Measurements from ENCODE around the gene TMEM203. TPM values are rescaled to one million over a fixed set of nuclear protein-coding genes. Genes with fewer than 3 reads are reported as not detected.
A peak's percentile ranks its signal among the peaks of the same experiment; 100 is the strongest.

Gene TMEM203
- total RNA-seq, 4 donors from 2014 or later, result 19.4 to 29.6 (median 25.4) TPM

- Histone ChIP-seq H3K4me1 (peaks cover 20 to 44% (median 26%) of the 10 kb centered on the region in 3 donors), H3K36me3 (no peaks in the 10 kb centered on the region), H3K27me3 (peaks cover 21 to 100% (median 47%) of the 10 kb centered on the region in 4 donors), H3K27ac (no peak overlapping the region), H3K4me3 (no peak overlapping the region), H3K9me3 (no peaks in the 10 kb centered on the region)
- no peak for DNase-seq
- intact Hi-C loops (cut with DNase I), result no loop called here
- TF ChIP-seq CTCF (IDR thresholded peaks at IDR 0.05) (no peak), POLR2A (IDR thresholded peaks at IDR 0.05) (no peak)
- 31 to 32% methylated on average over 13 to 14 of the region's 14 CpGs for WGBS, 2 donors
Observed at GRCh38 chr9:137159105-137160053, 46.1 kb downstream of the TMEM203 start.

GRCh38 chr9:137158625-137159024, 46.8 kb downstream of the TMEM203 start:
- Histone ChIP-seq H3K9me3 (no peaks in the 10 kb centered on the region), H3K27ac (no peak overlapping the region), H3K36me3 (no peaks in the 10 kb centered on the region), H3K27me3 (peaks cover 18 to 92% (median 42%) of the 10 kb centered on the region in 4 donors), H3K4me3 (no peak overlapping the region), H3K4me1 (peaks cover 20 to 43% (median 26%) of the 10 kb centered on the region in 3 donors)
- WGBS, 2 donors, result 0 to 20% methylated on average over 1 of the region's 4 CpGs
- intact Hi-C loops (cut with DNase I), result no loop called here
- TF ChIP-seq CTCF (IDR thresholded peaks at IDR 0.05) (no peak), POLR2A (IDR thresholded peaks at IDR 0.05) (no peak)
- DNase-seq, result no peak

- Histone ChIP-seq H3K9me3 (no peaks in the 10 kb centered on the region), H3K27ac (no peak overlapping the region), H3K4me1 (peaks cover 18 to 35% (median 19%) of the 10 kb centered on the region in 3 donors), H3K36me3 (no peaks in the 10 kb centered on the region), H3K27me3 (peaks cover 14 to 84% (median 35%) of the 10 kb centered on the region in 4 donors), H3K4me3 (no peak overlapping the region)
- 51 to 59% methylated on average over 11 to 14 of the region's 19 CpGs for WGBS, 2 donors
- TF ChIP-seq CTCF (IDR thresholded peaks at IDR 0.05) (no peak), POLR2A (IDR thresholded peaks at IDR 0.05) (no peak)
- no peak for DNase-seq
- intact Hi-C loops (cut with DNase I), result no loop called here
Observed at GRCh38 chr9:137157618-137158415, 47.6 kb downstream of the TMEM203 start.

DNA sequence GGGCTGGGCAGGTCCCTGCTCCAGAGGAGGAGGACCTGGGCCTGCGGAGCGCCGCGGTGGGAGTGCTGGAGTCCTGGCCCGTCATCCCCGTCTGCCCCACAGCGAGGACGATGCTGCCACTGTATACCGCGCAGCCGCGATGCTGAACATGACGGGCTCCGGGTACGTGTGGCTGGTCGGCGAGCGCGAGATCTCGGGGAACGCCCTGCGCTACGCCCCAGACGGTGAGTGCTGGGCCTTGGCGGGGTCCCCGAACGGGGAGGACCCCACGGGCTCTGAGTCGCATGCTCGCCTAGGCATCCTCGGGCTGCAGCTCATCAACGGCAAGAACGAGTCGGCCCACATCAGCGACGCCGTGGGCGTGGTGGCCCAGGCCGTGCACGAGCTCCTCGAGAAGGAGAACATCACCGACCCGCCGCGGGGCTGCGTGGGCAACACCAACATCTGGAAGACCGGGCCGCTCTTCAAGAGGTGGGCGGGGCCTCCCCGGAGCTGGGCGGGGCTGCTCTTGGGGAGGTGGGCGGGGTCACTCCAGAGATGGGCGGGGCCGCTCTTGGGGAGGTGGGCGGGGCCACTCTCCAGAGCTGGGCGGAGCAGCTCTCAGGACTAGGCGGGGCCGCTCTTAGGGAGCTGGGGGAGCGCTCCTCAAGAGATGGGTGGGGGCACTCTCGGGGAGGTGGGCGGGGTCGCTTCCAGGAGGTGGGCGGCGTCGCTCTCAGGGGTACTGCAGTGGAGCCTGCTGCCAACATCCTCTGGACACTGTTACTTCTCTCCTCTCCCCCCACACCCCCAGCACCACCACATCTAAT, 48.7 kb downstream of the TMEM203 start:
- H3K9me3 ChIP-seq, result no peaks in the 10 kb centered on the region
- no peak for TF ChIP-seq POLR2A (IDR thresholded peaks at IDR 0.05)
- no peak for TF ChIP-seq CTCF (IDR thresholded peaks at IDR 0.05)
- no peak for DNase-seq
- peak overlapping the region in 1 of 4 donors; percentile 32 for H3K4me3 ChIP-seq
- H3K27me3 ChIP-seq, result peaks cover 5 to 73% (median 26%) of the 10 kb centered on the region in 4 donors
- H3K36me3 ChIP-seq, result no peaks in the 10 kb centered on the region
- intact Hi-C loops (cut with DNase I), result no loop called here
- 4% methylated on average over 14 of the region's 65 CpGs; no CpG with 5 or more reads in 1 of the 2 donors for WGBS, 2 donors
- peaks cover 8 to 24% (median 8%) of the 10 kb centered on the region in 3 donors for H3K4me1 ChIP-seq
- H3K27ac ChIP-seq, result no peak overlapping the region

Small RNAs within 50 kb of the gene (small RNA-seq; reads per million reads assigned to genes)
- gene MIR3621, result 0 reads per million in 4 donors

Other genes starting within 250 kb of the TMEM203 start
- 100 to 1,000 TPM in 1 of 4 donors, 1 to 10 TPM in 3; 1.7 to 208 (median 4.8) TPM for gene PTGDS, start 228.1 kb downstream of the TMEM203 start, total RNA-seq
- under 1 TPM in 1 of 4 donors, not detected in 3; 0.19 TPM for gene LCNL1, start 222.7 kb downstream of the TMEM203 start, total RNA-seq
- gene PAXX, start 213.2 kb downstream of the TMEM203 start, total RNA-seq, result 10 to 100 TPM; 18.3 to 56.3 (median 49.6) TPM
- 100 to 1,000 TPM in 3 of 4 donors, 10 to 100 TPM in 1; 94.8 to 442 (median 200) TPM for gene CLIC3, start 209.1 kb downstream of the TMEM203 start, total RNA-seq
- gene ABCA2, start 177.4 kb downstream of the TMEM203 start, total RNA-seq, result 10 to 100 TPM in 2 of 4 donors, 1 to 10 TPM in 2; 3.5 to 14.7 (median 7.6) TPM
- under 1 TPM in 3 of 4 donors, not detected in 1; 0.13 to 0.38 (median 0.21) TPM for gene FUT7, start 173.6 kb downstream of the TMEM203 start, total RNA-seq
- gene NPDC1, start 159.5 kb downstream of the TMEM203 start, total RNA-seq, result 10 to 100 TPM; 11.9 to 45.2 (median 20.3) TPM
- gene ENTPD2, start 151.6 kb downstream of the TMEM203 start, total RNA-seq, result 1 to 10 TPM in 2 of 4 donors, under 1 TPM in 2; 0.47 to 1.3 (median 0.86) TPM
- gene SAPCD2, start 135.1 kb downstream of the TMEM203 start, total RNA-seq, result 10 to 100 TPM in 3 of 4 donors, 1 to 10 TPM in 1; 8.2 to 21.2 (median 14.7) TPM
- 1 to 10 TPM; 2.2 to 4.7 (median 3.7) TPM for gene UAP1L1, start 128.1 kb downstream of the TMEM203 start, total RNA-seq
- gene MAN1B1, start 118.7 kb downstream of the TMEM203 start, total RNA-seq, result 10 to 100 TPM; 25.6 to 50.9 (median 39.4) TPM
- gene DPP7, start 90.9 kb downstream of the TMEM203 start, total RNA-seq, result 100 to 1,000 TPM in 1 of 4 donors, 10 to 100 TPM in 3; 41.1 to 109 (median 62.4) TPM
- gene GRIN1, start 66.5 kb downstream of the TMEM203 start, total RNA-seq, result under 1 TPM in 1 of 4 donors, not detected in 3; 0.38 TPM
- gene LRRC26, start 35.6 kb downstream of the TMEM203 start, total RNA-seq, result 1 to 10 TPM in 1 of 4 donors, under 1 TPM in 2, not detected in 1; 0.82 to 3.7 (median 0.95) TPM
- gene TMEM210, start 33.6 kb downstream of the TMEM203 start, total RNA-seq, result not detected
- 10 to 100 TPM; 14.0 to 34.1 (median 25.1) TPM for gene ANAPC2, start 17.1 kb downstream of the TMEM203 start, total RNA-seq
- 100 to 1,000 TPM in 2 of 4 donors, 10 to 100 TPM in 2; 67.1 to 124 (median 96.7) TPM for gene SSNA1, start 17.0 kb downstream of the TMEM203 start, total RNA-seq
- 10 to 100 TPM; 13.0 to 34.2 (median 15.8) TPM for gene TPRN, start 4.9 kb downstream of the TMEM203 start, total RNA-seq
- 10 to 100 TPM in 1 of 4 donors, 1 to 10 TPM in 3; 5.3 to 11.2 (median 7.7) TPM for gene NDOR1, start 52 bp upstream of the TMEM203 start, total RNA-seq
- gene RNF208, start 16.6 kb upstream of the TMEM203 start, total RNA-seq, result 1 to 10 TPM; 2.3 to 3.2 (median 2.5) TPM
- gene CYSRT1, start 19.5 kb upstream of the TMEM203 start, total RNA-seq, result 100 to 1,000 TPM; 114 to 301 (median 152) TPM
- gene RNF224, start 21.9 kb upstream of the TMEM203 start, total RNA-seq, result 1 to 10 TPM; 1.2 to 5.2 (median 3.0) TPM
- 1 to 10 TPM in 1 of 4 donors, under 1 TPM in 2, not detected in 1; 0.11 to 1.7 (median 0.38) TPM for gene SLC34A3, start 25.3 kb upstream of the TMEM203 start, total RNA-seq
- gene TUBB4B, start 35.6 kb upstream of the TMEM203 start, total RNA-seq, result 100 to 1,000 TPM; 367 to 753 (median 540) TPM
- gene STPG3, start 45.6 kb upstream of the TMEM203 start, total RNA-seq, result not detected
- gene NELFB, start 49.7 kb upstream of the TMEM203 start, total RNA-seq, result 10 to 100 TPM; 26.1 to 41.4 (median 35.2) TPM
- gene TOR4A, start 72.1 kb upstream of the TMEM203 start, total RNA-seq, result 10 to 100 TPM in 3 of 4 donors, 1 to 10 TPM in 1; 8.8 to 17.5 (median 13.5) TPM
- gene NRARP, start 96.6 kb upstream of the TMEM203 start, total RNA-seq, result 10 to 100 TPM; 19.6 to 33.9 (median 27.5) TPM
- 10 to 100 TPM in 2 of 4 donors, 1 to 10 TPM in 2; 2.8 to 16.8 (median 9.1) TPM for gene EXD3, start 217.5 kb upstream of the TMEM203 start, total RNA-seq
- gene NOXA1, start 217.7 kb upstream of the TMEM203 start, total RNA-seq, result 1 to 10 TPM; 2.1 to 7.4 (median 4.8) TPM
- gene ENTPD8, start 235.7 kb upstream of the TMEM203 start, total RNA-seq, result not detected